ENCODE results near the gene S100A14. TPM values are rescaled to one million over a fixed set of nuclear protein-coding genes. Genes with fewer than 3 reads are reported as not detected.

The S100A14 gene
- total RNA-seq = 1.4 and 3.4 TPM in 2 replicates

GRCh38 chr1:153616144-153616916 lies at the start of gene S100A14:
S100A14 (minus strand) TSS chr1:153616325; CDS start chr1:153615858, 467 bp downstream.

GRCh38 chr1:153658400-153659174 lies 42.5 kb upstream of the S100A14 start, which contains the start of gene SNAPIN:
SNAPIN (plus strand) TSS chr1:153658703; CDS start chr1:153658744, 41 bp downstream.

GRCh38 chr1:153633754-153634665 lies 17.9 kb upstream of the S100A14 start, which contains the start of gene CHTOP:
CHTOP (plus strand) TSS chr1:153634066; CDS start chr1:153636589, 2,523 bp downstream.

GRCh38 chr1:153627715-153628626 lies 11.8 kb upstream of the S100A14 start, which contains the start of gene S100A1:
S100A1 (plus strand) TSS chr1:153628434; CDS start chr1:153630522, 2,088 bp downstream.

GRCh38 chr1:153626904-153627714 lies 11.0 kb upstream of the S100A14 start, which contains the start of gene S100A13:
S100A13 (minus strand) TSS chr1:153627505; CDS start chr1:153626472, 1,033 bp downstream.

GRCh38 chr1:153612755-153613331 lies 3.3 kb downstream of the S100A14 start, which contains the start of gene S100A16:
S100A16 (minus strand) TSS chr1:153613137; CDS start chr1:153608151, 4,986 bp downstream.

GRCh38 chr1:153565529-153566374 lies 50.4 kb downstream of the S100A14 start, which contains the start of gene S100A2:
S100A2 (minus strand) TSS chr1:153565844; CDS start chr1:153563877, 1,967 bp downstream.

Other genes with a start within 250 kb of the S100A14 start
- gene S100A12, start 240.7 kb downstream of the S100A14 start, total RNA-seq = not detected in 2 replicates
- not detected in 2 replicates for gene S100A8, start 225.3 kb downstream of the S100A14 start, total RNA-seq
- gene S100A7A, start 199.8 kb downstream of the S100A14 start, total RNA-seq = not detected in 2 replicates
- not detected in 2 replicates for gene S100A7, start 155.7 kb downstream of the S100A14 start, total RNA-seq
- gene S100A6, start 80.3 kb downstream of the S100A14 start, total RNA-seq = 349 and 885 TPM in 2 replicates
- not detected in 2 replicates for gene S100A5, start 75.4 kb downstream of the S100A14 start, total RNA-seq
- gene S100A4, start 70.5 kb downstream of the S100A14 start, total RNA-seq = 15.8 and 25.1 TPM in 2 replicates
- 3.7 and 7.1 TPM in 2 replicates for gene S100A3, start 67.1 kb downstream of the S100A14 start, total RNA-seq
- 8.0 and 18.1 TPM in 2 replicates for gene S100A2, start 50.5 kb downstream of the S100A14 start, total RNA-seq
- gene S100A16, start 3.2 kb downstream of the S100A14 start, total RNA-seq = 125 and 475 TPM in 2 replicates
- 64.0 and 367 TPM in 2 replicates for gene S100A13, start 11.2 kb upstream of the S100A14 start, total RNA-seq
- 0.72 TPM in 1 of 2 replicates, not detected in the other for gene S100A1, start 12.1 kb upstream of the S100A14 start, total RNA-seq
- 41.9 and 53.7 TPM in 2 replicates for gene CHTOP, start 17.7 kb upstream of the S100A14 start, total RNA-seq
- gene SNAPIN, start 42.4 kb upstream of the S100A14 start, total RNA-seq = 58.3 and 61.5 TPM in 2 replicates
- gene ILF2, start 54.7 kb upstream of the S100A14 start, total RNA-seq = 147 and 258 TPM in 2 replicates
- 0.52 and 1.0 TPM in 2 replicates for gene NPR1, start 62.4 kb upstream of the S100A14 start, total RNA-seq
- 18.9 and 20.7 TPM in 2 replicates for gene INTS3, start 111.7 kb upstream of the S100A14 start, total RNA-seq
- gene SLC27A3, start 159.1 kb upstream of the S100A14 start, total RNA-seq = 5.0 and 8.4 TPM in 2 replicates